Measurements from ENCODE around the gene TFDP1. TPM values are rescaled to one million over a fixed set of nuclear protein-coding genes. Genes with fewer than 3 reads are reported as not detected.

TFDP1 gene
- polyA plus RNA-seq, 3 donors: 30.3 to 54.0 (median 37.6) TPM

DNA sequence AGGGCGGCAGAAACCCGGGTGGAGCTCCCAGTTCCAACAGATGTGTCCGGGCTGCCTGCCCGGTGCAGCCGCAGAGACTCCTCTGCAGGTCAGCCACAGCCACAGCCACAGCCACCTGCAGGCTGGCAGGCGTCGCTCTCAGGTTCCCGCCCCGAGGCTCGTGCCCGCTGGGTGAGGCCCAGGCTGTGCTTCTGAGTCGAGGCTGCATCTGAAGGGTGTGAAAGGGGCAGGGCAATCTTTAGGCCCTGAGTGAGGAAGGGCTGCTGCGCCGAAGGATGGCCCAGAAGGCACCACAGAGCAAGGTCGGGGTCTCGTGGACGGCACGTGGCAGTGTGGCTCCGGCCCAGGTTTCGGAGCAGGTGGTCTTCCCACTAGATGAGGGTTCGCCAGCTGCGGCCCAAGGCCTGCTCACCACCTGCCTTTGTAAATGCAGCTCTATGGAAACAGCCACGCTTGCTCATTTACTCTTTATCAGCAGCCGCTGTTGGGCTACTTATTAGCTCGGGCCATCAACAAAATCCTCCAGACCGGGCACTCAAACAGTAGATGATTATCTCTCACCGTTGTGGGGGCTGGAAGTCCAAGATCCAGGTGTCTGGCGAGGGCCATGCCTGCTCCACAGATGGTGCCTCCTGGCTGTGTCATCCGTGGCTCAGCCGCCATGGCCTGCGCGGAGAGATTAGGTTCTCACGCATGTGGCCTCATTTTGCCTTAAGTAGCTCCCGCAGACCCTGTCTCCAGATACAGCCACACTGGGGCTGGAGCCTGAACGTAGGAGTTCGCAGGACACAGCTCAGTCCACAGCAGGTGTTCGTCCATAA is 40.3 kb upstream of the TFDP1 start:
- no peak for TF ChIP-seq CTCF (IDR thresholded peaks at IDR 0.05)

GRCh38 chr13:113544896-113545295 is 39.7 kb upstream of the TFDP1 start:
- 99% methylated on average over 8 of the region's 10 CpGs for WGBS (ENCODE audit: insufficient coverage)
- Histone ChIP-seq H3K27ac (ENCODE audit: low read depth in 1 of 2, low read length in 2 of 2) (peak overlapping the region in 1 of 2 donors; percentile 13), H3K4me1 (ENCODE audit: control insufficient read depth in 1 of 2, insufficient read depth in 2 of 2, low read length in 2 of 2) (no peaks in the 10 kb centered on the region), H3K4me3 (replicated peaks in 1 of 3; ENCODE audit: low read depth in 2 of 3, low read length in 3 of 3) (no peak overlapping the region), H3K27me3 (ENCODE audit: control insufficient read depth in 2 of 2, insufficient read depth in 2 of 2, low read length in 2 of 2) (no peaks in the 10 kb centered on the region), H4K20me1 (ENCODE audit: insufficient read depth, low read length) (peaks cover 40% of the 10 kb centered on the region), H3K9me3 (replicated peaks in 1 of 2; ENCODE audit: control insufficient read depth in 1 of 2, insufficient read depth in 1 of 2, low read length in 2 of 2) (peaks cover 22 to 23% of the 10 kb centered on the region in 2 donors), H3K9ac (ENCODE audit: insufficient read depth, low read length, poor library complexity, severe bottlenecking) (no peak overlapping the region), H3K36me3 (replicated peaks in 1 of 2; ENCODE audit: control insufficient read depth in 1 of 2, insufficient read depth in 2 of 2, low read length in 2 of 2) (peaks cover 51 to 85% of the 10 kb centered on the region in 2 donors), H2AFZ (ENCODE audit: insufficient read depth, low read depth, low read length, poor library complexity, severe bottlenecking) (no peak overlapping the region), H3K4me2 (replicated peaks; ENCODE audit: extremely low read depth, low read length, poor library complexity, severe bottlenecking) (no peak overlapping the region), H3K79me2 (ENCODE audit: insufficient read depth, low read length) (peaks cover 47% of the 10 kb centered on the region)
- Mint-ChIP-seq H3K4me1 (no peaks in the 10 kb centered on the region), H3K27me3 (ENCODE audit: low read depth in 3 of 3) (no peaks in the 10 kb centered on the region), H3K27ac (peak overlapping the region in 1 of 7 donors; percentile 37), H3K4me3 (no peak overlapping the region), H3K36me3 (peaks cover 73 to 82% of the 10 kb centered on the region in 2 donors), H3K9me3 (peaks cover 11 to 19% (median 17%) of the 10 kb centered on the region in 7 donors)
- intact Hi-C loops (cut with micrococcal nuclease): no loop called here
- DNase-seq: no peak
- TF ChIP-seq CTCF (IDR thresholded peaks at IDR 0.05): no peak

More for the DNA sequence above, 40.3 kb upstream of the TFDP1 start:
- Histone ChIP-seq H3K4me2 (replicated peaks; ENCODE audit: extremely low read depth, low read length, poor library complexity, severe bottlenecking) (no peak overlapping the region), H4K20me1 (ENCODE audit: insufficient read depth, low read length) (peaks cover 40% of the 10 kb centered on the region), H3K4me1 (ENCODE audit: control insufficient read depth in 1 of 2, insufficient read depth in 2 of 2, low read length in 2 of 2) (no peaks in the 10 kb centered on the region), H3K27me3 (ENCODE audit: control insufficient read depth in 2 of 2, insufficient read depth in 2 of 2, low read length in 2 of 2) (no peaks in the 10 kb centered on the region), H3K79me2 (ENCODE audit: insufficient read depth, low read length) (peaks cover 48% of the 10 kb centered on the region), H3K27ac (ENCODE audit: low read depth in 1 of 2, low read length in 2 of 2) (peak overlapping the region in 1 of 2 donors; percentile 13), H2AFZ (ENCODE audit: insufficient read depth, low read depth, low read length, poor library complexity, severe bottlenecking) (no peak overlapping the region), H3K9me3 (replicated peaks in 1 of 2; ENCODE audit: control insufficient read depth in 1 of 2, insufficient read depth in 1 of 2, low read length in 2 of 2) (peaks cover 27% of the 10 kb centered on the region in 2 donors), H3K4me3 (replicated peaks in 1 of 3; ENCODE audit: low read depth in 2 of 3, low read length in 3 of 3) (no peak overlapping the region), H3K36me3 (replicated peaks in 1 of 2; ENCODE audit: control insufficient read depth in 1 of 2, insufficient read depth in 2 of 2, low read length in 2 of 2) (peaks cover 50 to 85% of the 10 kb centered on the region in 2 donors), H3K9ac (ENCODE audit: insufficient read depth, low read length, poor library complexity, severe bottlenecking) (no peak overlapping the region)
- Mint-ChIP-seq H3K4me3 (no peak overlapping the region), H3K9me3 (peaks cover 11 to 23% (median 19%) of the 10 kb centered on the region in 7 donors), H3K27ac (peak overlapping the region in 1 of 7 donors; percentile 37), H3K36me3 (peaks cover 71 to 83% of the 10 kb centered on the region in 2 donors), H3K27me3 (ENCODE audit: low read depth in 3 of 3) (no peaks in the 10 kb centered on the region), H3K4me1 (no peaks in the 10 kb centered on the region)
- 96% methylated on average over 31 of the region's 37 CpGs for WGBS (ENCODE audit: insufficient coverage)
- intact Hi-C loops (cut with micrococcal nuclease): no loop called here
- DNase-seq: no peak

All from CD14-positive monocyte (primary cell).